ENCODE data around the gene RAD51AP1.
A peak's percentile ranks its signal among the peaks of the same experiment; 100 is the strongest.

Gene RAD51AP1

GRCh38 chr12:4604684-4605193, 66.0 kb downstream of the RAD51AP1 start:
- Histone ChIP-seq H3K27me3 (ENCODE audit: control insufficient read depth, insufficient read depth, low read length) (no peaks in the 10 kb centered on the region), H3K9me3 (ENCODE audit: control insufficient read depth, low read depth, low read length) (no peaks in the 10 kb centered on the region), H3K27ac (ENCODE audit: low read length) (no peak overlapping the region), H3K36me3 (ENCODE audit: control insufficient read depth, low read depth, low read length) (no peaks in the 10 kb centered on the region), H3K9ac (ENCODE audit: low read length) (peak overlapping the region; percentile 82), H3K4me3 (ENCODE audit: low read length) (peak overlapping the region; percentile 98), H3K4me1 (ENCODE audit: control insufficient read depth, low read depth, low read length) (peaks cover 3% of the 10 kb centered on the region)

GRCh38 chr12:4607056-4607455, 68.4 kb downstream of the RAD51AP1 start:
- Histone ChIP-seq H3K36me3 (ENCODE audit: control insufficient read depth, low read depth, low read length) (no peaks in the 10 kb centered on the region), H3K9ac (ENCODE audit: low read length) (no peak overlapping the region), H3K27ac (ENCODE audit: low read length) (no peak overlapping the region), H3K9me3 (ENCODE audit: control insufficient read depth, low read depth, low read length) (no peaks in the 10 kb centered on the region), H3K4me1 (ENCODE audit: control insufficient read depth, low read depth, low read length) (peaks cover 3% of the 10 kb centered on the region), H3K27me3 (ENCODE audit: control insufficient read depth, insufficient read depth, low read length) (no peaks in the 10 kb centered on the region), H3K4me3 (ENCODE audit: low read length) (no peak overlapping the region)

- Histone ChIP-seq H3K36me3 (ENCODE audit: control insufficient read depth, low read depth, low read length) (peaks cover 9% of the 10 kb centered on the region), H3K27ac (ENCODE audit: low read length) (no peak overlapping the region), H3K27me3 (ENCODE audit: control insufficient read depth, insufficient read depth, low read length) (no peaks in the 10 kb centered on the region), H3K9ac (ENCODE audit: low read length) (no peak overlapping the region), H3K9me3 (ENCODE audit: control insufficient read depth, low read depth, low read length) (no peaks in the 10 kb centered on the region), H3K4me1 (ENCODE audit: control insufficient read depth, low read depth, low read length) (peaks cover 3% of the 10 kb centered on the region), H3K4me3 (ENCODE audit: low read length) (no peak overlapping the region)
Measured at GRCh38 chr12:4609071-4609470, 70.4 kb downstream of the RAD51AP1 start.
